Stimulated activated CD8-positive, alpha-beta memory T cell treated with anti-CD3 and anti-CD28 coated beads, Interleukin-15, amount 100 ng/mL, for 48 hours (primary cell): ENCODE measurements around the gene HMBS.
A peak's percentile ranks its signal among the peaks of the same experiment; 100 is the strongest.
"Not testable (repeated sequence)": the region's sequence is repeated elsewhere in the genome, so short reads cannot be mapped to it uniquely, and the experiment has no call there.

ENCODE experiments used
- DNase-seq, 2 donors: peaks; one replicate each; pipeline ENCODE4 v3.0.0-alpha.2; 2020; ENCODE audit warnings: low read depth in 2 of 2

The HMBS gene

DNA sequence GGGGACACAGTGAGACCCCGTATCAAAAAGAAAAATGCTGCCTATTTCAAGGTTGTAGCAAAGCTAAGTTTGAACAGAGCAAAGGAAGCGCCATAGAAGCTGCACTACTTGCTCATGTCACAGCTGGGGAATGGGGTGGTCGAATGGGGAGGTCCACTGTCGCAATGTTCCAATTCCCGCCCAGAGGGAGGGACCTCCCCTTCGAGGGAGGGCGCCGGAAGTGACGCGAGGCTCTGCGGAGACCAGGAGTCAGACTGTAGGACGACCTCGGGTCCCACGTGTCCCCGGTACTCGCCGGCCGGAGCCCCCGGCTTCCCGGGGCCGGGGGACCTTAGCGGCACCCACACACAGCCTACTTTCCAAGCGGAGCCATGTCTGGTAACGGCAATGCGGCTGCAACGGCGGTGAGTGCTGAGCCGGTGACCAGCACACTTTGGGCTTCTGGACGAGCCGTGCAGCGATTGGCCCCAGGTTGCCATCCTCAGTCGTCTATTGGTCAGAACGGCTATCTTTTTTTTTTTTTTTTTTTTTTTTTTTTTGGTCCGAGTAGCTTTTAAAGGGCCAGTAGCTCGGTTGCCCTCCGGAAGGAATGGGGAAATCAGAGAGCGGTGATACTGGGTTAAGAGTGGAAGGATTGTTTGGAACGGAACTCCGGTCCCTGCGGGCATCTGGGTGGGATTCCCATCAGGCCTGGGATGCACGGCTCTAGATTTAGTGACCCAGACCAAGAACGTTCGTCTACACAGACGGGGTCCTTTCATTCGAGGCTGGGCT lies at the start of gene HMBS:
HMBS (plus strand) TSS at position 219 of the 774 bp plus-strand sequence; CDS start at position 372, 153 bp downstream.
- DNase-seq: peak; percentile 85 to 89

DNA sequence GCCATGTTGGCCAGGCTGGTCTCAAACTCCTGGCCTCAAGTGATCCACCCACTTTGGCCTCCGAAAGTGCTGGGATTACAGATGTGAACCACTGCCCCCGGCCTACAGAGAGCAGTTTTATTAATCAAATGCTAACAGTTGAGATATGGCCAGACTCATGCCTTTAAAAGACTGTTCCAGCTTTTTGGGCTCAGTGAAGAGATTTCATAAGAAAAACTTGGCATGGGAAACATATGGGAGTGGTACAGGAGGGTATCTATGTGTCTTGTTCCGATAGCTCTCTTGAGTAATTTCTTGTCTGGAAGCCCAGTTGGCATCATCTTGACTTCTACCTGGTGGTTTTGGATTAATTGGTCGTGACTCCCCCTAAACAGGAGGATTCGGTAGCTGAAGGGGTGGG lies 45.8 kb upstream of the HMBS start:
- DNase-seq: no peak

DNA sequence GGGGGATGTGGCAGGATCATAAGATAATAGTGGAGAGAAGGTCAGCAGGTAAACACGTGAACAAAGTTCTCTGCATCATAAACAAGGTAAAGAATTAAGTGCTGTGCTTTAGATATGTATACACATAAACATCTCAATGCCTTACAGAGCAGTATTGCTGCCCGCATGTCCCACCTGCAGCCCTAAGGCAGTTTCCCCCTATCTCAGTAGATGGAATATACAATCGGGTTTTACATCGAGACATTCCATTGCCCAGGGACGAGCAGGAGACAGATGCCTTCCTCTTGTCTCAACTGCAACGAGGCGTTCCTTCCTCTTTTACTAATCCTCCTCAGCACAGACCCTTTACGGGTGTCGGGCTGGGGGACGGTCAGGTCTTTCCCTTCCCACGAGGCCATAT lies 45.2 kb upstream of the HMBS start:
- DNase-seq: not testable (repeated sequence)

DNA sequence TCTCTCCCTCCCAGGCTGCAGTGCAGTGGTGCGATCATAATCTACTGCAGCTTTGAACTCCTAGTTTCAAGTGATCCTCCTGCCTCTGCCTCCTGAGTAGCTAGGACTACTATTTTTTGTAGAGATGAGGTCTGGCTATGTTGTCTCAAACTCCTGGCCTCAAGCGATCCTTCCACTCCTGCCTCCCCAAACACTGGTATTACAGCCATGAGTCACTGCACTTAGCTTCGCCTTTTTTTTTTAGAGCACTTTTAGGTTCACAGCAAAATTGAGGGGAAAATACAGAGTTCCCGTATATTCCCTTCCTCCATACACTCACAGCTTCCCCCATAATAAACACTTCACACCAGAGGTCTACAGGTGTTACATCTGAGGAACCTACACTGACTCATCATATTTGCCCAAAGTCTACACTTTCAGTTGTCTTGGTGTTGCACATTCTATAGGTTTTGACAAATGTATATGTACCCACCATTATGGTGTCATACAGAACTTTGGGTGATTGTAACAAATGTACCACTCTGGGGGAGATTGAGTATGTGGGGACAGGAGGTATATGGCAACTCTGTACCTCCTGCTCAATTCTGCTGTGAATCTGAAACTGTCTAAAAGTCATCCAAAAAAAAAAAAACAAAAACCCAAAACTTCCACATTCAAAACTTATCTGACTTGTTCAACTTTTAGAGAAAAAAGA lies 42.7 kb upstream of the HMBS start:
- no peak for DNase-seq

DNA sequence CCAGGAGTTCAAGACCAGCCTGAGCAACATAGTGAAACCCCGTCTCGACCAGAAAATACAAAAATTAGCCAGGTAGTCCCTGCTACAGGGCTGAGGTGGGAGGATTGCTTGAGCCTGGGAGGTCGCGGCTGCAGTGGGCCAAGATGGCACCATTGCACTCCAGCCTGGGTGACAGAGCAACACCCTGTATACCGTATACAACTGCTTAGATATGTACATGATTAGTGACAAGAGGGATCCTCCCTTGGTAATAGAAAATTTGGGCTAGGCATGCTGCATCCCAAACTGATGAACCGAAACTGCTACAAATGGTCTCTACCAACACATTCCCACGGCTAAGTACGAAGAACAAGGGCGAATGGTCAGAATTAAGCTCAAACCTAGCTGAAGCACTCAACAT lies 41.8 kb upstream of the HMBS start:
- DNase-seq: no peak

DNA sequence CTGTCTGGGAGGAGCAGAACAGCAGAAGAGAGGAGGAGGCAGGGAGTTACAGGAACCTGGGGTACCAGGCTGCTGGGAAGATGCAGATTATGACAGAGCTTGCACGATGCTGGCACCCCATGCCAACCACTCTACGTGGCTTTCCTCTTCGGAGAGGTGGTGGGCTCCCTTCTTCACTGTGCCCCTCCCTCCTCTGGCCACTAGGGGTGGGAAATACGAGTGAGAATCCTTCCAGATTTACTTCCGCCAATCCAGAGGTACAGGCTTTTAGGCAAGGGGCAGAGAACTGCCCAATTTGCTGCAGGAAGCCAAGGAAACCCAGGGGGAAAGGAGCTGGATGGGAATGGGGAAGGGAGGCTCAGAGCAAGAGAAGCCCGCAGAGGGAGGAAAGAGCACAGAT lies 40.0 kb upstream of the HMBS start:
- no peak for DNase-seq

DNA sequence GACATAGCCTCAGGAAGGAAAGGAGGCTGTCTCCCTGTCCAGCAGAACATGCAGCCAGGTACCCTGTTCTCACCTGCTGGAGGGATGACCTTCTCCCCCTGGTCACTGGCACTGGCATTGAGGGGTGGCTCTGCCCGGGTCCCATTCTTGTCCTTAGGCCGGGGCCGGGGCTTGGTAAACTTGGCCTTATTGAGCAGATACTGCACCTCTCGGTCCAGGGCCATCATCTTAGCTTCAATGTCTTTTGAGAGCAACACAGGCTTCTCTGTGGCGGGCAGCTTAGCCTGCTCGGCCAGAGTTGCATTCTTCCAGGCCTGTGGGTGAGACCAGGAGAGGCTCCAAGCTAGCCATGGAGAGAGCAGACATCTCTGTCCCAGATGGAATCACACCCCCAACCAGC lies 38.2 kb upstream of the HMBS start:
- DNase-seq: no peak

DNA sequence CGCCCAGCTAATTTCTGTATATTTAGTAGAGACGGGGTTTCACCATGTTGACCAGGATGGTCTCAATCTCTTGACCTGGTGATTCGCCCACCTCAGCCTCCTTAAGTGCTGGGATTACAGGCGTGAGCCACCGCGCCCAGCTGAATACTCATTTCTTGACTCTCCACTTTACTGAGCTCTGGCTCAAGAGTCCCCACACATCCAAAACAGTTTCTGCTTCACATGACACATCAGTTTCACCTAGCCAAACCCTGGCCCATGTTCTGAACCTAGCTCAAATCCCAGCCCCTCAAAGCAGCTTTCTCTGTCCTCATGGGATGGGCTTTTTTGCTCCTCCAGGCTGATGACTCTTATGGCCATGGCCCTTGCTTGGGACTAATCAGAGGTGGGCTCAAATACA lies 37.5 kb upstream of the HMBS start:
- peak in 1 of 2 donors; percentile 27 for DNase-seq

DNA sequence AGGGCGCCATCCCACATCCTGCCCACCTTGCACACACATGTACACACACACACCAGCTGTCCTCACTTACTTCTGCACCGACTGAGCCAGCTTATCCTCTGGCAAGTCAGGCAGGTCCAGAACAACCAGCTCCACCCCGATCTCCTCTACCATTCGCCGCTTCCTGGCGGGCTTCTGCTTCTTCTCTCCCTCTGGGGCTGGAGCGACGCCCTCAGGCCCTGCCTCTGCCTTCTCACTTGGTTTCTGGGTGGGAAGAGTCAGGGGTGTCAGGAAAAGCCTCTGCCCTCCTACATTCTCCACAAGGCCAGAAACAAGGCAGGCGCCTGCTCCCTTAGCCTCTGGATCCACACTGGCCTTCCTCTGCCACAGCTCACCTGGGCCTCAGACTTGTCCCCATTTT lies 36.0 kb upstream of the HMBS start:
- DNase-seq: no peak

DNA sequence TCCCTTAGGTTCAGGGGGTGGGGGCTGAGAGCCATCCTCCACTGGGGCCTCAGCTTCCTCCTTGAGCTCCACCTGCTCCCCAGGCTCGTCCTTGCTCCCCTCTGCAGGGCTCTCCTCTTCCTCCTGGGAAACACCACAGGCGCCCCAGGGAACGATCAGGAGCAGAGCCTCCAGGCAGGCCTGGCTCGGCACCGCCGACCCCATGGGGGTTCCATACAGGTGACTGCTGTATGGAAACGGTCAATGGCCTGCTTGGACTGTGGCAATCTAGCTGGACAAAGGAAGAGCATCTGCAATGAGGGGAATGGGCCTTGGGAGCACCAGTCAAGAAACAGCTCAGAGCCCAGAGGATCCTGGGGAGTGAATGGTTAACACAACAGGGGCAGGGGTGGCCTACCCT lies 35.6 kb upstream of the HMBS start:
- no peak for DNase-seq

DNA sequence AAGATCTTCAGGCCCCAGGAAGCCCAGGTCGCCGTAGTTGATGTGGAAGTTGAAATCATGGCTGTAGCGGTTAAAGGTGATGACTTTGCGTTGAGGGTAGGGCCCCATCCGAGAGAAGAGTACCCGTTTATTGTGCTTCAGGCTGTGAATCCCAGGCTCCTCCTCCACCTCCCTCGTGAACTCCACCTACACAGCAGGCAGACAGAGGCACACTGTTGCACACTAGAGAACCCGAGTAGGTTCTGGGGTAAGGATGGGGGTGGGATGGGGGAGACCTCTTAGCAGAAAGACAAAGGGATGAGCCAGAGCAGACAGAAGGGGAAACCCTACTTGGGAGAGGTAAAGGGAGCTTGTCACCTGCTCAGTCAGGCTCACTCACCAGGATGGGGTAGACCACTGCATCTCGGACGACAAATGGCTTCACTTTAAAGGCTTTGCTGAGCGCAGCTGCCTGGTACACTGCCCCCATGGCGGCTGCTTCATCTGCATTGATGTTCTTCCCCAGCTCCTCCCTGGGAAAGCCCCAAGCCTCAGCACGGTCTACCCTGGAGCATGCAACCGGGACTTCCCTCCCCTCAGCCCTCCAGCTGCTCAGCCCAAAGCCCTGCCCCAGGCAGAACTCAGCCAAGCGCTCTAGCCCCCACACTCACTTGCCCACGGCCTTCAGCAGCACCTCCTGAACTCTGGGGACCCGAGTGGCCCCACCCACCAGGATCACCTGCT lies 33.1 kb upstream of the HMBS start:
- DNase-seq: no peak

DNA sequence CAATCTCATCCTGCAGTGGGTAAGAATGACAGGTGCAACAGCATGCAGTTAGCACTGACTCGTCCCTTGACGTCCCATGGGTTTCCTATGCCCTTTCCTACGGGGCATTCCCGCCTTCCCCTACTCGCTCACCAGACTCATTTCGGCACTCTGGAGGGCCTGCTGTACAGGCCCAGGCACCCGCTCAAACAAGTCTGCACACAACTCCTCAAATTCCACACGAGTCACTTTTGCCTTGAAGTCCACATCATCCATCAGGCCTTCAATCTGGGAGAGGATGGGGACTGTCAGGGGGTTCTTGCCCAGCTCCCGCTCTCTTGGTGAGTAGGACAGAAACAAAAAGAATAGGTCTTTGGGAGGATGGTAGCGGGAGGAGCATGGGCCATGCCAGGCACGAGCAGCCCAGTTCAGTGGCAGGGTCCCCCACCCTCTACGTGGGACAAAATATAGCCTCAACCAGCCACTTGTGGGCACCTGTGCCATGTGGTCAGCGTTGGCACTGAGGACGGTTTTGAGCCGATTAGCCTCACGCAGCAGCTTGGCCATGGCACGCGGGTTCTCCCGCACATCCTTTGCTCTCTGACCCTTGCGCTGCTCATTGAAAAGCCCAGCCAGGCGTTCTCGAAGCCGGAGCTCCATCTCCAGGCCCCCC lies 32.4 kb upstream of the HMBS start:
- no peak for DNase-seq

DNA sequence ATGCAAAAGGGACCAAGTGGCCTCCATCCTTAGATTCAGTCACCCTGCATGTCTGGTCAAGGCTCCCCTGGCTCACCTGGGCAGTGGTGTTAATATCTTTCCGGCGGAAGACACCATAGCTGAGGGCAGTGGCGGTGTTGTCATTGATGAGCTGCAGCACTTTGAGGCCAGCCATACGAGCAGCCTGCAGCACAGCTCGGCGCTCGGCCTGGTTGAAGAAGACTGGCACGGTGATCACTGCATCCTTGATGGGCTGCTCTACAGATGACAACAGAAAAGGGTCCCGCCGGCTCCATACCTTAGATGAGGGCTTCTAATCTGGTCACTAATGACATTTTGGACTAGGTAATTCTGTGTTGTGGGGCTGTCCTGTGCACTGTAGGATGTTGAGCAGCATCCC lies 30.3 kb upstream of the HMBS start:
- no peak for DNase-seq

DNA sequence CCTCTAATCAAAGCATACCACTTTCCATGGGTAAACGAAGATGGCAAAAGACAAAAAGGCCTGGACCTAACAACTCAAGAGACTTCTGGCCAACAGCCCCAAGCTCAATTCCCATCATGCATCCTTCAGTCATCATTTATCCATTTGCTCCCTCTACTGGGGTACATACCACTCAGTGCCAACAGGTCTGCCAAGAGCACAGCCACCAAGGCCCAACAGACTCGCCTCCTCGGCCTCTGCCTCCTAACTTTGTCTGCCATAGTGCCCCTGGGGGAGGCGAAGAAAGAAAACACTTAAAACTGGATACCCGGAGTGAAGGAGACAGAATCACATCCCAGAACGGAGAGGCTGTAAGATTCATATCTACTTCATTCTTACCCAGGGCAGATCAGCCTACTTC lies 28.8 kb upstream of the HMBS start:
- no peak for DNase-seq

DNA sequence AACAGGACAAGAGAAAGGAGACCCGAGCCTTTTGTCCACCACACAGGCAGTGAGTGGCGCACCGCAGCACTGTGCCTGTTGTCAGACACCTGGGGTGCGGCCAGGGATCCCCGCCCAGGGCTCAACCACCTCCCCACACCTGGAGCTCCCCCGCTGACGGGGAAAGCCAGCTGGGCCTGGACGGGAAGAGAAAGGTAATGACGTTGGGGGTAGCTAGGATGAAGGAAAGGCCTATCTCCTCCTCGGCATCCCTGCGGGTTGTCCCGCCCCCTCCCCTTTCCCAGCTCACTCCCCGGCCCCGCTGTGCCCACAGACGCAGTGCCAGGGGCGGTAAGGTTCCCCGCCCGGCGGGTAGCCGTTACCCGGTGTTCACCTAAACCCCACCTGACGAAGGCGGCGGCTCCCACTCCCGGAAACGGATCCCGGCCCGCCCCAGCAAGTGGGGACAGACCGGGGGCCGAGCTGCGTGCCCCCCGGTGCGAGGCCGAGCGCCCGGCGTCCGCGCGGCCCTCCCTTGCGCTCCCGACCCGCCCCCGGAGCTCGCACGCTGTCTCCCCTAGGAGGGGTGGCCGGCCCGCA lies 28.2 kb upstream of the HMBS start:
- no peak for DNase-seq

DNA sequence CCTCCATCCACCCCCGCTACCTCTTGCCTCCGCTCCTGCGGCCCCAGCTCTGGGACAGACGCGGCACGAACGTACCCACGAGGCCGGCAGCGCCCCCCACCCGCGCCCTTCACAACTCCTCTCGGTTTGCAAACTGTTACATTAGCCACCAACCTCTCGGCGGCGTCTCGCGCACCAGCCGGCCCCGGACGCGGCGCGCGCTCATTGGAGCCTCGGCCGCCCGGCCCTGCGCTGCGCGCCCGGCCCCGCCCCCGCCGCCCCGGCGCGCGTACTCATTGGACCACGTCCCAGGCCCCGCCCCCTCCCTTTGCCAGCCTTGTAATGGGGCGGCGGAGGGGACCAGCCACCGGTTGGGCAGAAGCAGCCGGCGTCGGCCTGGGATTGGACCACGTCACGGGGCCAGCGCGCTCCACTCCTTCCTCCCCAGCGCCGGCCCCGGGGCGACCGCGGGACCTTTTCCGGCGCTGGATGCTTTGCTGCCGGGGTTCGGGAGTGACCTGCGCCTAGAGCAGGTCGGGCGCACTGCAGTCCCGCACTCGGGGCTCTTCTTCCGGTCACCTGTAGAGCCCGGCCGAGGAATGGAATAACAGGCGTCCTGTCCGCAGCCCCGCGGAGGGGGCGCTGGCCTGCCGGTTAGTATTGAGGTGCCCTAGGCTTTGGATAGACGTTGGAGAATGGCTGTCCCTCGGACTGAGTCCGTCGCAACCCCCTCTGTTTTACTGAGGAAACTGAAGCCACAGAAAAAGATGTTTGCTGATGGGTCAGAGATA lies 27.5 kb upstream of the HMBS start, which contains the start of gene HYOU1:
HYOU1 (minus strand) TSS at position 206 of the 770 bp plus-strand sequence. CDS start 1,045 bp downstream, outside the sequence.
- peak; percentile 99 for DNase-seq

DNA sequence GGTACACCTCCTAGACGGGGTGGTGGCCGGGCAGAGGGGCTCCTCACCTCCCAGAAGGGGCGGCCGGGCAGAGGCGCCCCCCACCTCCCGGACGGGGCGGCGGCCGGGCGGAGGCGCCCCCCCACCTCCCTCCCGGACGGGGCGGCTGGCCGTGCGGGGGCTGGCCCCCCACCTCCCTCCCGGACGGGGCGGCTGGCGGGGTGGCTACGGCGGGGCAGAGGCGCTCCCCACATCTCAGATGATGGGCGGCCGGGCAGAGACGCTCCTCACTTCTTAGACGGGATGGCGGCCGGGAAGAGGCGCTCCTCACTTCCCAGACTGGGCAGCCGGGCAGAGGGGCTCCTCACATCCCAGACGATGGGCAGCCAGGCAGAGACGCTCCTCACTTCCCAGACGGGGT lies 25.6 kb upstream of the HMBS start:
- DNase-seq: not testable (repeated sequence)

DNA sequence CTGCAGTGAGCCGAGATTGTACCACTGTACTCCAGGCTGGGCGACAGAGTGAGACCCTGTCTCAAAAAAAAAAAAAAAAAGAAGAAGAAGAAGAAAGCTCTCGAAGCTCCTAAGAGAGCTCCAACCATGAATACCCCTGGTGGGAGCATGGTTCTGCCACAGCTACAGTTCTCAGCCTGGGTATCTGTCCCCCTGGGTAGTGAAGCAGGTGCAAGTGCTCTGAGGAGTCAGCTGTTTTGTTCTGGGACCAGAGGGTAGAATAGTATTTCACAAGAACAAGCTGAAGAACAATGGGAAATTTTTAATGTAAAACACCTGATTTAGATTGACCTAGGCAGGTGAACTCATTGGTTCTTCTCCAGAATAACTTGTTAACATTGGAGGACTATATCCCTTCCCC lies 23.4 kb upstream of the HMBS start:
- no peak for DNase-seq

DNA sequence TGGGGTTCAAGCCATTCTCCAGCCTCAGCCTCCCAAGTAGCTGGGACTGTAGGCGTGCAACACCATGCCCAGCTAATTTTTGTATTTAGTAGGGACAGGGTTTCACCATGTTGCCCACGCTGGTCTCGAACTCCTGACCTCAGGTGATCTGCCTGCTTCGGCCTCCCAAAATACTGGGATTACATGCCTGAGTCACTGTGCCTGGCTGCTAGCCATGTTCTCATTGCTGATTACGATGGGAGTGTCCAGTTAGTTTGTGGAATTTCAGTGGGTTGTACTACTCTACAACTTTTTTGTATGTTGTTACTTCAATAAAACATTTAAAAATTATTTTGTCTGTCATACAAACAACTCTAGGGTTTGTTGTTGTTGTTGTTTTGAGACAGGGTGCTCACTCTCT lies 21.9 kb upstream of the HMBS start:
- DNase-seq: no peak

DNA sequence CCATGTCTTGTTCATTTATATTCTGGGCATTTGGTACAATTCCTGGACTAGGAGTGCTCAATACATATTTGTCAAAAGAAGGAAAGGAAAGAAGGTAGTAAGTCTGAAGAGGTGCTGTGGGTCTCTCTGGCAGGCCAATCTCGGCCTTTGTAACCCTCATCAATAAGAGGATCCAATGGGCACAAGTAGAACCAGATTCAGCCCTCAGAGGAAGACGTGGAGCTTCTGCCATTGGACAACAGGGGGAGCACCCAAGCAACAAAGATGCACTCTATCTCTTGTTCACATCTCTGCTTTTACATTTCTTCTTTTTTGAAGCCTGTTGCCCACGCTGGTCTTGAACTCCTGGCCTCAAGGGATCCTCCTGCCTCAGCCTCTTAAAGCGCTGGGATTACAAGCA lies 19.3 kb upstream of the HMBS start:
- no peak for DNase-seq
